ENCODE results near the gene DUSP22. TPM values are rescaled to one million over a fixed set of nuclear protein-coding genes. Genes with fewer than 3 reads are reported as not detected.

Gene DUSP22
- total and polyA plus RNA-seq, 9 of the 15 experiments (the other 6 are each of a cell fraction or from before 2014, with no cell fraction given): 9.3 to 19.4 (median 11.8) TPM

- TF ChIP-seq ZNF740 (CRISPR knock-in tag; IDR thresholded peaks at IDR 0.05) (no peak), ZNF740 (tag; IDR thresholded peaks at IDR 0.05) (no peak), ZNF584 (CRISPR knock-in tag; IDR thresholded peaks at IDR 0.05; ENCODE audit: low read depth) (no peak), EP400 (IDR thresholded peaks at IDR 0.05) (no peak), CBFA2T3 (IDR thresholded peaks at IDR 0.05) (peak; percentile 60), TRIM24 (IDR thresholded peaks at IDR 0.05) (0 out of 4 replicates have a peak, but pooled peaks of 1 of the 2 experiments have one; percentile 16), ARID1B (IDR thresholded peaks at IDR 0.05) (peak; percentile 36), TCF3 (CRISPR knock-in tag; IDR thresholded peaks at IDR 0.05) (0 out of 2 replicates have a peak, but pooled peaks have one; percentile 40)
Measured at GRCh38 chr6:306641-307061, 14.4 kb downstream of the DUSP22 start (continued).

- peaks cover 9 to 12% of the 10 kb centered on the region in 2 experiments for H3K4me1 ChIP-seq (replicated peaks in 1 of 2; ENCODE audit: control insufficient read depth in 2 of 2, insufficient read depth in 2 of 2, low read length in 2 of 2)
- H4K20me1 ChIP-seq (replicated peaks; ENCODE audit: control insufficient read depth, insufficient read depth, low read length): peaks cover 2% of the 10 kb centered on the region; the same call in 1 of the 2 replicates
- H3K27me3 ChIP-seq (ENCODE audit: control insufficient read depth in 2 of 2, insufficient read depth in 2 of 2, low read length in 2 of 2): peaks cover 0 to 23% of the 10 kb centered on the region in 2 experiments; a peak in 3 of 5 replicates
- TF ChIP-seq PHB2 (IDR thresholded peaks at IDR 0.05; ENCODE audit: low read depth): no peak
- 0 out of 2 replicates have a peak, but pooled peaks have one; percentile 8 for TF ChIP-seq PKNOX1 (IDR thresholded peaks at IDR 0.05)
- no peaks in the 10 kb centered on the region for H3K9me3 ChIP-seq (replicated peaks; ENCODE audit: control insufficient read depth, insufficient read depth, low read depth, low read length)
- ChIA-PET POLR2A (interaction anchor here (0.6 to 1.7 kb wide), 7 partner anchors 9 to 88 kb away, joined by 3 to 5 read pairs (median 3); partner anchors contain the start of gene DUSP22), CTCF (ENCODE audit: low intra/inter-chr PET ratio) (no interaction called here)
- no peaks in the 10 kb centered on the region for H3K9me1 ChIP-seq (ENCODE audit: control insufficient read depth, insufficient read depth, low read length)
- H3K79me2 ChIP-seq (ENCODE audit: control insufficient read depth, insufficient read depth, low read length): no peaks in the 10 kb centered on the region
- ATAC-seq (no peak), DNase-seq (ENCODE audit: extremely low read depth in 1 of 4, low spot score in 3 of 4) (no peak), FAIRE-seq (no peak)
- no peak overlapping the region for H3K4me3 ChIP-seq
- H3K9ac ChIP-seq (ENCODE audit: insufficient read depth in 1 of 2, low read depth in 2 of 2, low read length in 2 of 2): no peak overlapping the region
- H3K27ac ChIP-seq (ENCODE audit: extremely low read depth, low read depth, low read length): no peak overlapping the region
- no peak overlapping the region for H3K4me2 ChIP-seq (ENCODE audit: insufficient read depth, low read length)
- H3K36me3 ChIP-seq (ENCODE audit: control insufficient read depth, insufficient read depth, low read length): no peaks in the 10 kb centered on the region
- no TSS peak for BruUV-seq (replicated peaks)
- in situ Hi-C loops (cut with MboI): no loop called here
- intact Hi-C loops (cut with micrococcal nuclease): no loop called here
- WGBS (ENCODE audit: insufficient coverage, low coverage, missing lambda C conversion rate): 36% methylated on average over 15 of the region's 15 CpGs
- H2AFZ ChIP-seq (ENCODE audit: low read depth, low read length): no peak overlapping the region
Measured at GRCh38 chr6:307065-307814, 15.0 kb downstream of the DUSP22 start.
